Cortex of kidney (tissue), 1 donor: Measurements from ENCODE around the gene ADAMTS9.

Experiments used
- DNase-seq: peaks from one replicate; lab custom pipeline; 2025; lab: John Stamatoyannopoulos, UW

The ADAMTS9 gene

GRCh38 chr3:64489361-64490044 is 198.3 kb downstream of the ADAMTS9 start:
- no peak for DNase-seq

- no peak for DNase-seq
Observed at GRCh38 chr3:64488939-64489338, 198.9 kb downstream of the ADAMTS9 start.

DNA sequence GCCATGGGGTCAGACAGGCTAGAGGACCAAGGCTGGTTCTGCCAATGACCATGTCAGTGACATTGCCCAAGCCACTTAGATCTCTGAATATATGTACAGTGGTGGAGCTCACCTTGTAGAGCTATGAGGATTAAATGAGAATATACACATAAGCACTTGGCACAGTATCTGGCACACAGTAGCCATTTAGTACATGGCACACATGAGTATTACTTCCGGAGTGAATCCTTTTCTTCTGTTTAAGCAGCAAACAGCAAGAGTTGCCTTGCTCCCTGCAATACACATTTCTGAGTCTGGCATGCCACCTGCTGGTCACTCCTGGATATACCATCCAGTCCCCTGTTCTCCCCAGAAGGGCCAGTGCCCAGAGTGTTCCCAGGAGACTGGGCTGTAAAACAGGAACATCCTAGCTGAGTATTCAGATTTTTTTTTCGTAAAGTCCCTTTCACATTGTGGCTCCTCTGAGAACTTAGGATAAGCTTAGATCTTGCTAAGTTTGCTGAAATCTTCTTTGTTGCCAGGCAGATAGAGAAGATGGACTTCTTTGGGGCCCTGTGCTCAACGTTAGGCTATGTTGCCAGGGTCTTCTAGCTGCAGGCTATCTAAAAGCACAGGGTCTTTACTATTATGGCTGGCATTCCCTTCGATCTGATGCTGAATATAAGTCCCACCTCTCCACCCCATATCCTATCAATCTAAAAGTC is 203.4 kb downstream of the ADAMTS9 start:
- no peak for DNase-seq

- DNase-seq, result no peak
Observed at GRCh38 chr3:64483467-64483866, 204.3 kb downstream of the ADAMTS9 start.

GRCh38 chr3:64475037-64475436 is 212.8 kb downstream of the ADAMTS9 start:
- DNase-seq, result no peak

DNA sequence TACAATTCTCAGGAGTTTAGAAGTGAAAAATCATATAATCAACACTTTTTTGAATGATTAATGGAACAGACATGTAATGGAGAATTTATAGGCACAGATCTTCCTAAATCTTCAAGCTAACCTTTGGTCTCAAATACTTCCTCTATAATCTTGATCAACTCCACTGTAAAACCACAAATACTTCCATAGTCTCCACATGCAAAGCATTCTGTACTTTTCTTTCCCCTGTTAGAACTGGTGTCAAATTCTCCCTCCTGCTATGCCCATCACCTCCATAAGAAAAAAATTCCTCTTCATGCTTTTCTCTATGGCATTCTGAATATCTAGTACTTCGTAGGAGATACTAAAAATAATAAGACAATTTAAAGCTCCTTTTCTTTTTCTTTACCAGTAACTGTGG is 214.3 kb downstream of the ADAMTS9 start:
- DNase-seq, result no peak

- no peak for DNase-seq
Observed at GRCh38 chr3:64470436-64470835, 217.4 kb downstream of the ADAMTS9 start.

GRCh38 chr3:64467255-64467944 is 220.4 kb downstream of the ADAMTS9 start:
- DNase-seq, result no peak
